GM04503 (cell line): Measurements from ENCODE around the gene SAFB.
A peak's percentile ranks its signal among the peaks of the same experiment; 100 is the strongest.

Source experiments
- DNase-seq: peaks from one replicate; pipeline ENCODE4 v3.0.0-alpha.2; 2012; ENCODE audit warnings: low read depth

Gene SAFB

GRCh38 chr19:5622465-5623396 lies at the start of gene SAFB, which contains the start of gene SAFB2:
SAFB (plus strand) TSS chr19:5623083; CDS start chr19:5623206, 123 bp downstream.
SAFB2 (minus strand) TSS chr19:5622776; CDS start chr19:5622715, 61 bp downstream.
- peak; percentile 94 for DNase-seq

GRCh38 chr19:5575590-5575989 lies 47.3 kb upstream of the SAFB start:
- DNase-seq, result no peak

GRCh38 chr19:5578097-5578846 lies 44.6 kb upstream of the SAFB start:
- DNase-seq, result no peak

- DNase-seq, result no peak
Measured at GRCh38 chr19:5579286-5579685, 43.6 kb upstream of the SAFB start.

GRCh38 chr19:5579697-5580096 lies 43.2 kb upstream of the SAFB start:
- no peak for DNase-seq

GRCh38 chr19:5580161-5580571 lies 42.7 kb upstream of the SAFB start:
- DNase-seq, result no peak

- no peak for DNase-seq
Measured at GRCh38 chr19:5585461-5586299, 37.2 kb upstream of the SAFB start.

GRCh38 chr19:5586300-5587070 lies 36.4 kb upstream of the SAFB start:
- no peak for DNase-seq

GRCh38 chr19:5587071-5587455 lies 35.8 kb upstream of the SAFB start:
- no peak for DNase-seq

GRCh38 chr19:5587661-5588060 lies 35.2 kb upstream of the SAFB start:
- no peak for DNase-seq

- DNase-seq, result no peak
Measured at GRCh38 chr19:5588441-5588840, 34.4 kb upstream of the SAFB start.

- no peak for DNase-seq
Measured at GRCh38 chr19:5588906-5589676, 33.8 kb upstream of the SAFB start.

GRCh38 chr19:5590151-5590864 lies 32.6 kb upstream of the SAFB start:
- no peak for DNase-seq

- no peak for DNase-seq
Measured at GRCh38 chr19:5590865-5591154, 32.1 kb upstream of the SAFB start.

GRCh38 chr19:5591476-5591875 lies 31.4 kb upstream of the SAFB start:
- DNase-seq, result no peak

- DNase-seq, result no peak
Measured at GRCh38 chr19:5592531-5593342, 30.1 kb upstream of the SAFB start.

GRCh38 chr19:5593343-5594255 lies 29.3 kb upstream of the SAFB start:
- DNase-seq, result no peak

GRCh38 chr19:5594521-5594950 lies 28.3 kb upstream of the SAFB start:
- DNase-seq, result no peak
